ENCODE measurements around the gene TRIM31. TPM values are rescaled to one million over a fixed set of nuclear protein-coding genes. Genes with fewer than 3 reads are reported as not detected.

The TRIM31 gene
- total RNA-seq, 1 experiment from 2014 or later, result 0.13 TPM

DNA sequence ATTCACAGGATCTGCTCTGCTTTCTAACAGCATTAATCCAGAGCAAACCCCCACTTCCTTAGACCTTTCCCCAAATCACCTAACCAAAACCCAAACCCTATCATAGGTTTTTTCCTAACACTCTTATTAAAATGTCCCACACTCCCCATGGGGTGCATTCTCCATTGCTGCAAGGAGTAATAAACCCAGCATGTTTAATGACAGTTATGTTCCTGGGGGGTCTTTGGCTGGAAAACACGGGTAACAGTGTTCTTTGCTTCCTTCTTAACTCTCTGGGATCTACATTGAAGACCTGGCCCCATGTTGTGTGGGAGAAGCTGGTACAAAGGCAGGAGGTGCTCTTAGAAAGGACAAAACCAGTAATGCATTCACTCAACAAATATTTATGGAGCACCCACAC is 16.1 kb downstream of the TRIM31 start (continued):
- TF ChIP-seq, protein P1, sequence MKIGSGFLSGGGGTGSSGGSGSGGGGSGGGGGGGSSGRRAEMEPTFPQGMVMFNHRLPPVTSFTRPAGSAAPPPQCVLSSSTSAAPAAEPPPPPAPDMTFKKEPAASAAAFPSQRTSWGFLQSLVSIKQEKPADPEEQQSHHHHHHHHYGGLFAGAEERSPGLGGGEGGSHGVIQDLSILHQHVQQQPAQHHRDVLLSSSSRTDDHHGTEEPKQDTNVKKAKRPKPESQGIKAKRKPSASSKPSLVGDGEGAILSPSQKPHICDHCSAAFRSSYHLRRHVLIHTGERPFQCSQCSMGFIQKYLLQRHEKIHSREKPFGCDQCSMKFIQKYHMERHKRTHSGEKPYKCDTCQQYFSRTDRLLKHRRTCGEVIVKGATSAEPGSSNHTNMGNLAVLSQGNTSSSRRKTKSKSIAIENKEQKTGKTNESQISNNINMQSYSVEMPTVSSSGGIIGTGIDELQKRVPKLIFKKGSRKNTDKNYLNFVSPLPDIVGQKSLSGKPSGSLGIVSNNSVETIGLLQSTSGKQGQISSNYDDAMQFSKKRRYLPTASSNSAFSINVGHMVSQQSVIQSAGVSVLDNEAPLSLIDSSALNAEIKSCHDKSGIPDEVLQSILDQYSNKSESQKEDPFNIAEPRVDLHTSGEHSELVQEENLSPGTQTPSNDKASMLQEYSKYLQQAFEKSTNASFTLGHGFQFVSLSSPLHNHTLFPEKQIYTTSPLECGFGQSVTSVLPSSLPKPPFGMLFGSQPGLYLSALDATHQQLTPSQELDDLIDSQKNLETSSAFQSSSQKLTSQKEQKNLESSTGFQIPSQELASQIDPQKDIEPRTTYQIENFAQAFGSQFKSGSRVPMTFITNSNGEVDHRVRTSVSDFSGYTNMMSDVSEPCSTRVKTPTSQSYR (CRISPR knock-in tag; IDR thresholded peaks at IDR 0.05), result no peak
- TF ChIP-seq CBFB (CRISPR knock-in tag; IDR thresholded peaks at IDR 0.05; ENCODE audit: low read depth) (no peak), PRRX2 (CRISPR knock-in tag; IDR thresholded peaks at IDR 0.05) (no peak)
- TF ChIP-seq, protein P2, sequence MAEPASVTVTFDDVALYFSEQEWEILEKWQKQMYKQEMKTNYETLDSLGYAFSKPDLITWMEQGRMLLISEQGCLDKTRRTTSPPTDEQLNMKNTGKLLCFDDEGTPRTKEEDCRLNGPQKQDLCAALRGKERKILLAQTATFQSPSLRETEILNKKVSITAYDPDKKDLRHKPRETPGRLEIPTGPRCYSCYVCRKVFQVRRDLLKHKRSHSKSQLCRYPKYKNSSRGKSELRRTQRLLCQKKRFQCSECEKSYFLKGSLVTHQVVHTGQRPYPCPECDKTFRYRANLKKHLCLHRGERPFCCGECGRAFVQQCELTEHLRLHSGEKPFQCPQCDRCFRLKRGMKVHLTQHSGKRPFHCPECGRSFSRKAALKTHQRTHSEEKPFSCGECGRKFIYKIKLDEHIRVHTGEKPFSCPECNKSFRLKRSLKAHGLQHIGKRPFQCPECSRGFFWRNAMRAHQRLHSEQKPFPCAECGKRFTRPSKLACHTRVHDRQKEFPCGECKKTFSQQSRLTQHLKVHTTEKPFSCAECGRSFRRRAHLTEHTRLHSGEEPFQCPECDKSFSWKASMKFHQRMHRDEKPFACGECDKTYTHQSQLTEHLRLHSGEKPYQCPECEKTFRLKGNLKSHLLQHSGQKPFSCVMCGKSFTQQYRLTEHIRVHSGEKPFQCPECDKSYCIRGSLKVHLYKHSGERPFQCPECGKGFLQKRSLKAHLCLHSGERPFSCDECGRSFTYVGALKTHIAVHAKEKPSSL (CRISPR knock-in tag; conservative IDR thresholded peaks at IDR 0.05), result no peak

DNA sequence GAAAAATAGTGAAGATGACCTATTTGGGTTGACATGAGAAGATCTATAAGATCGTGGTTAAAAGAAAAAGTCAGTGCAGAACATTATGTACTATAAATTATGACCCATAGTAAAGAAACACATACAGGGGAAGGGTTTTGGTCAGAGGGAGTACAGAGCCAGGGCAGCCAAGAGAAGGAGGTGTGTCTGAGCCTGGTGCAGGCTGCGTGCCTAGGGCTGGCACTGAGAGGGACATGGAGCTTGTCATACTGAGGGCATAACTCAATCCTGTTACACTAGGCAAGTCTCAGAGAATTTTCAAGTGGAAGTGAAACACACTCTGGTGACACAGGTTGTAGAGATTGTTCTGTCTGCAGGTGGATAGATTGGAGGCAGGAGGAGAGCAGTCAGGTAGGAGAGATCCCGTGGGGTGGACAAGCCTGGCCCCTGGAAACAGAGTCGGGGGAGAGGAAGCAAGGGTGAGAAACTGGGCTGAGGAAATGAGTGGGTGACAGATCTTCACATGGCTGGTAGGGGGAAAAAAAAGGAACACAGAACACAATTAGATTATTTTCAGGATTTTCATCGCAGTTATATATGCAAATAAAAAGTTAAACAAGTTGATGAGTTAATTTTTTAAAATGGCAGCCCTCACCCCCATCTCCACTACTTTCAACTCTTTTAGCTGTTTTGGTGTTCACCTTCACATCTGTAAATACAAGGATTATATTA is 18.8 kb downstream of the TRIM31 start:
- POLR2A ChIA-PET, result no interaction called here
- no peak overlapping the region for H3K27ac Mint-ChIP-seq
- TF ChIP-seq, protein P3, sequence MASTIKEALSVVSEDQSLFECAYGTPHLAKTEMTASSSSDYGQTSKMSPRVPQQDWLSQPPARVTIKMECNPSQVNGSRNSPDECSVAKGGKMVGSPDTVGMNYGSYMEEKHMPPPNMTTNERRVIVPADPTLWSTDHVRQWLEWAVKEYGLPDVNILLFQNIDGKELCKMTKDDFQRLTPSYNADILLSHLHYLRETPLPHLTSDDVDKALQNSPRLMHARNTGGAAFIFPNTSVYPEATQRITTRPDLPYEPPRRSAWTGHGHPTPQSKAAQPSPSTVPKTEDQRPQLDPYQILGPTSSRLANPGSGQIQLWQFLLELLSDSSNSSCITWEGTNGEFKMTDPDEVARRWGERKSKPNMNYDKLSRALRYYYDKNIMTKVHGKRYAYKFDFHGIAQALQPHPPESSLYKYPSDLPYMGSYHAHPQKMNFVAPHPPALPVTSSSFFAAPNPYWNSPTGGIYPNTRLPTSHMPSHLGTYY (CRISPR knock-in tag; IDR thresholded peaks at IDR 0.05), result no peak
- TF ChIP-seq ELF4 (CRISPR knock-in tag; IDR thresholded peaks at IDR 0.05; ENCODE audit: low read depth), result no peak
- no peak for TF ChIP-seq SOX15 (CRISPR knock-in tag; IDR thresholded peaks at IDR 0.05)
- TF ChIP-seq, protein P4, sequence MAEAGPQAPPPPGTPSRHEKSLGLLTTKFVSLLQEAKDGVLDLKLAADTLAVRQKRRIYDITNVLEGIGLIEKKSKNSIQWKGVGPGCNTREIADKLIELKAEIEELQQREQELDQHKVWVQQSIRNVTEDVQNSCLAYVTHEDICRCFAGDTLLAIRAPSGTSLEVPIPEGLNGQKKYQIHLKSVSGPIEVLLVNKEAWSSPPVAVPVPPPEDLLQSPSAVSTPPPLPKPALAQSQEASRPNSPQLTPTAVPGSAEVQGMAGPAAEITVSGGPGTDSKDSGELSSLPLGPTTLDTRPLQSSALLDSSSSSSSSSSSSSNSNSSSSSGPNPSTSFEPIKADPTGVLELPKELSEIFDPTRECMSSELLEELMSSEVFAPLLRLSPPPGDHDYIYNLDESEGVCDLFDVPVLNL (CRISPR knock-in tag; IDR thresholded peaks at IDR 0.05; ENCODE audit: borderline replicate concordance, low read depth), result no peak
- peaks cover 8% of the 10 kb centered on the region for H3K4me1 Mint-ChIP-seq
- ATAC-seq, result no peak
- CTCF ChIA-PET, result interaction anchor here (0.6 to 2.8 kb wide), 5 partner anchors 8 to 37 kb away, joined by 3 to 12 read pairs (median 3); no protein-coding TSS in a partner anchor
- no peak for DNase-seq (ENCODE audit: low spot score)
- H3K4me3 Mint-ChIP-seq, result no peak overlapping the region
- H3K9me3 Mint-ChIP-seq, result no peaks in the 10 kb centered on the region
- H3K36me3 Mint-ChIP-seq, result no peaks in the 10 kb centered on the region
- H3K27me3 Mint-ChIP-seq (ENCODE audit: low read depth), result peaks cover 57% of the 10 kb centered on the region

DNA sequence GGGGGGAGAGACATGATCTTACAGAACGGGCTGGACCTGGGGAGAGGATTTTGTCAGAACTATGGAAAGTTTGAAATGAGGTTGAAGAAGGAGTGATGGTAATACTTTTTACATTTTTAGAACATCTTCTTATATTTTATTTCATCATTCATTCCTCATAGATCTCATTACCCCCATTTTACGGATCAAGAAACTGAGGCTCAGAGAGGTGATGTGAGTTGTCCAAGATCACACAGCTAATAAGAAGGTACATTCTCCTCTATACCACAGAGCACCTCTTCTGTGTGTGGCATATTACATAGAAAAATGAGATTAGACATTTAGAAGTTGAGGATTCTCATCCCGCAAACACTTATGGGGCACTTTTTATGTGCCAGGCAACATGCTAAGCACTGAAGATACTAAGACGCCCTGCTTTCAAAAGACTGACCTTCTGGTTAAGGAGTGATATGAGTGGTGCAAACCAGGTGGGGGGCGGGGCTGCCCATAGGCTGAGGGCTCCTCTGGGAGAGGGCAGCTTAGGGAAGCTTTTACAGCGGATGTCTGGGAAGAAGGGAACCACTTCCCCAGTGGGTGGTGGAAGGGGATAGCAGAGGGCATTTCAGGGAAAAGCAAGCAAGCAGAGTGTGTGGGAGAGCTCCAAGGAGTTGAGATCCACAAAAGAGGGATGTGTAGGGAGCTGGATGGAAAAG is 19.9 kb downstream of the TRIM31 start:
- Mint-ChIP-seq H3K4me3 (no peak overlapping the region), H3K9me3 (no peaks in the 10 kb centered on the region), H3K27me3 (ENCODE audit: low read depth) (peaks cover 48% of the 10 kb centered on the region), H3K36me3 (no peaks in the 10 kb centered on the region), H3K27ac (no peak overlapping the region), H3K4me1 (peaks cover 8% of the 10 kb centered on the region)
- ChIA-PET CTCF (interaction anchor here (0.7 to 2.8 kb wide), 3 partner anchors 9 to 258 kb away, joined by 3 to 12 read pairs (median 6); no protein-coding TSS in a partner anchor), POLR2A (no interaction called here)
- ATAC-seq (peak; percentile 67), DNase-seq (ENCODE audit: low spot score) (no peak)
- TF ChIP-seq, protein P5, sequence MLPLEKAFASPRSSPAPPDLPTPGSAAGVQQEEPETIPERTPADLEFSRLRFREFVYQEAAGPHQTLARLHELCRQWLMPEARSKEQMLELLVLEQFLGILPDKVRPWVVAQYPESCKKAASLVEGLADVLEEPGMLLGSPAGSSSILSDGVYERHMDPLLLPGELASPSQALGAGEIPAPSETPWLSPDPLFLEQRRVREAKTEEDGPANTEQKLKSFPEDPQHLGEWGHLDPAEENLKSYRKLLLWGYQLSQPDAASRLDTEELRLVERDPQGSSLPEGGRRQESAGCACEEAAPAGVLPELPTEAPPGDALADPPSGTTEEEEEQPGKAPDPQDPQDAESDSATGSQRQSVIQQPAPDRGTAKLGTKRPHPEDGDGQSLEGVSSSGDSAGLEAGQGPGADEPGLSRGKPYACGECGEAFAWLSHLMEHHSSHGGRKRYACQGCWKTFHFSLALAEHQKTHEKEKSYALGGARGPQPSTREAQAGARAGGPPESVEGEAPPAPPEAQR (CRISPR knock-in tag; IDR thresholded peaks at IDR 0.05), result no peak
- no peak for TF ChIP-seq ZNF423 (CRISPR knock-in tag; IDR thresholded peaks at IDR 0.05)
- no peak for TF ChIP-seq GRHL2 (CRISPR knock-in tag; IDR thresholded peaks at IDR 0.05; ENCODE audit: insufficient replicate concordance, severe bottlenecking)
- TF ChIP-seq, protein P6, sequence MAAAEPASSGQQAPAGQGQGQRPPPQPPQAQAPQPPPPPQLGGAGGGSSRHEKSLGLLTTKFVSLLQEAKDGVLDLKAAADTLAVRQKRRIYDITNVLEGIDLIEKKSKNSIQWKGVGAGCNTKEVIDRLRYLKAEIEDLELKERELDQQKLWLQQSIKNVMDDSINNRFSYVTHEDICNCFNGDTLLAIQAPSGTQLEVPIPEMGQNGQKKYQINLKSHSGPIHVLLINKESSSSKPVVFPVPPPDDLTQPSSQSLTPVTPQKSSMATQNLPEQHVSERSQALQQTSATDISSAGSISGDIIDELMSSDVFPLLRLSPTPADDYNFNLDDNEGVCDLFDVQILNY (CRISPR knock-in tag; IDR thresholded peaks at IDR 0.05), result no peak
- TF ChIP-seq, protein P7, sequence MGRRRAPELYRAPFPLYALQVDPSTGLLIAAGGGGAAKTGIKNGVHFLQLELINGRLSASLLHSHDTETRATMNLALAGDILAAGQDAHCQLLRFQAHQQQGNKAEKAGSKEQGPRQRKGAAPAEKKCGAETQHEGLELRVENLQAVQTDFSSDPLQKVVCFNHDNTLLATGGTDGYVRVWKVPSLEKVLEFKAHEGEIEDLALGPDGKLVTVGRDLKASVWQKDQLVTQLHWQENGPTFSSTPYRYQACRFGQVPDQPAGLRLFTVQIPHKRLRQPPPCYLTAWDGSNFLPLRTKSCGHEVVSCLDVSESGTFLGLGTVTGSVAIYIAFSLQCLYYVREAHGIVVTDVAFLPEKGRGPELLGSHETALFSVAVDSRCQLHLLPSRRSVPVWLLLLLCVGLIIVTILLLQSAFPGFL (CRISPR knock-in tag; IDR thresholded peaks at IDR 0.05; ENCODE audit: borderline replicate concordance), result no peak
- no peak for TF ChIP-seq JUN (CRISPR knock-in tag; IDR thresholded peaks at IDR 0.05)
- TF ChIP-seq, protein P8, sequence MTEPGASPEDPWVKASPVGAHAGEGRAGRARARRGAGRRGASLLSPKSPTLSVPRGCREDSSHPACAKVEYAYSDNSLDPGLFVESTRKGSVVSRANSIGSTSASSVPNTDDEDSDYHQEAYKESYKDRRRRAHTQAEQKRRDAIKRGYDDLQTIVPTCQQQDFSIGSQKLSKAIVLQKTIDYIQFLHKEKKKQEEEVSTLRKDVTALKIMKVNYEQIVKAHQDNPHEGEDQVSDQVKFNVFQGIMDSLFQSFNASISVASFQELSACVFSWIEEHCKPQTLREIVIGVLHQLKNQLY (CRISPR knock-in tag; IDR thresholded peaks at IDR 0.05), result no peak
- no peak for TF ChIP-seq CREM (CRISPR knock-in tag; IDR thresholded peaks at IDR 0.05)
- no peak for TF ChIP-seq IRF2 (CRISPR knock-in tag; IDR thresholded peaks at IDR 0.05; ENCODE audit: borderline replicate concordance, low read depth)
